ENCODE measurements around the gene METTL27.
"Not testable (repeated sequence)": the region's sequence is repeated elsewhere in the genome, so short reads cannot be mapped to it uniquely, and the experiment has no call there.

METTL27 gene

GRCh38 chr7:73842067-73842976 is at the start of gene METTL27:
Gene METTL27, minus strand, starts transcription at chr7:73842516. Its CDS starts 376 bp downstream, at chr7:73842140.
- DNase-seq: peak; percentile 92 to 96 (median 93)

GRCh38 chr7:73891178-73891885 is 49.0 kb upstream of the METTL27 start:
- DNase-seq: no peak

GRCh38 chr7:73890555-73891147 is 48.3 kb upstream of the METTL27 start:
- DNase-seq: no peak

- DNase-seq: no peak
Observed at GRCh38 chr7:73888959-73889358, 46.6 kb upstream of the METTL27 start.

GRCh38 chr7:73887762-73888161 is 45.4 kb upstream of the METTL27 start:
- no peak for DNase-seq

GRCh38 chr7:73885975-73886798 is 43.9 kb upstream of the METTL27 start:
- DNase-seq: no peak

GRCh38 chr7:73885433-73885974 is 43.2 kb upstream of the METTL27 start:
- DNase-seq: no peak

GRCh38 chr7:73884867-73885422 is 42.6 kb upstream of the METTL27 start:
- not testable (repeated sequence) for DNase-seq

- DNase-seq: no peak
Observed at GRCh38 chr7:73882047-73882402, 39.7 kb upstream of the METTL27 start.

- no peak for DNase-seq
Observed at GRCh38 chr7:73881352-73882046, 39.2 kb upstream of the METTL27 start.

GRCh38 chr7:73880755-73881328 is 38.5 kb upstream of the METTL27 start:
- DNase-seq: no peak

GRCh38 chr7:73879977-73880681 is 37.8 kb upstream of the METTL27 start:
- DNase-seq: no peak

GRCh38 chr7:73876973-73877372 is 34.7 kb upstream of the METTL27 start:
- DNase-seq: no peak

- DNase-seq: no peak
Observed at GRCh38 chr7:73876361-73876760, 34.0 kb upstream of the METTL27 start.

GRCh38 chr7:73872056-73872908 is 30.0 kb upstream of the METTL27 start:
- no peak for DNase-seq

- DNase-seq: no peak
Observed at GRCh38 chr7:73871163-73872011, 29.1 kb upstream of the METTL27 start.

- DNase-seq: no peak
Observed at GRCh38 chr7:73870041-73870492, 27.8 kb upstream of the METTL27 start.

Data from NCI-H1417 (cell line).